Muscle of back (tissue), 11 donors: Measurements from ENCODE around the gene SFT2D1. TPM values are rescaled to one million over a fixed set of nuclear protein-coding genes. Genes with fewer than 3 reads are reported as not detected.

Source experiments
- DNase-seq, 3 donors: peaks; one replicate each; pipeline versions ENCODE4 v3.0.0 to v3.0.0-alpha.2; 2013
- polyA plus RNA-seq, 10 donors: library from polyadenylated mRNA; unstranded; fragments of 120-200 nt; gene quantifications; one replicate each; pipeline ENCODE4 v1.2.1, GENCODE V29; 2013; ENCODE audit not compliant: insufficient read length in 10 of 10

Gene SFT2D1
- polyA plus RNA-seq, 10 donors: 30.2 to 46.2 (median 36.5) TPM

DNA sequence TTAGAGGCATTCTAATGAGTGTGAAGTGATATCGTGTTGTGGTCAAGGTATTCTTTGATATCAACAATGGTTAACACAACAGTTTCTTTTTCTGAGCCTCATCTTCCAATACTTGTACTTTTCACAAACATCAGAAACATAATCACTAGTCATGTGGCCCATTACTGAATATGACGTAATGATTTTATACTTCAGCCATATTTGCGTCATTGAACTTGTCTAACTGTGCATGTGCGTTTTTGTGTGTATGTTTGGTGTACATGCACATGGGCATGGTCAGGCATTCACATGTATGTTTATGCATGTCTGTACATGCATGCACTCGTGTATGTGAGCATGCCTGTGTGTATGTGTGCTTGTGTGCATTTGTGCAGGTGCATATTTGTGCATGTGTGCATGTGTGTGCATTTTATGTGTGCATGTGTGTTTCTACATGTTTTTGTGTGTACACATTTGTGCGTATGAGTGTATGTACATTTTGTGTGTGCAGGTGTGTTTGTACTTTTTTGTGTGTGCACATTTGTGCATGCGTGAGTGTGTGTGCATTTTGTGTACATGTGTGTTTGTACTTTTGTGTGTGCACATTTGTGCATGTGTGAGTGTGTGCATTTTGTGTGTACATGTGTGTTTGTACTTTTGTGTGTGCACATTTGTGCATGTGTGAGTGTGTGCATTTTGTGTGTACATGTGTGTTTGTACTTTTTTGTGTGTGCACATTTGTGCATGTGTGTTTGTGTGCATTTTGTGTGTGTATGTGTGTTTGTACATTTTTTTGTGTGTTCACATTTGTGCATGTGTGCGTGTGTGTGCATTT is 63.6 kb downstream of the SFT2D1 start:
- DNase-seq: no peak

DNA sequence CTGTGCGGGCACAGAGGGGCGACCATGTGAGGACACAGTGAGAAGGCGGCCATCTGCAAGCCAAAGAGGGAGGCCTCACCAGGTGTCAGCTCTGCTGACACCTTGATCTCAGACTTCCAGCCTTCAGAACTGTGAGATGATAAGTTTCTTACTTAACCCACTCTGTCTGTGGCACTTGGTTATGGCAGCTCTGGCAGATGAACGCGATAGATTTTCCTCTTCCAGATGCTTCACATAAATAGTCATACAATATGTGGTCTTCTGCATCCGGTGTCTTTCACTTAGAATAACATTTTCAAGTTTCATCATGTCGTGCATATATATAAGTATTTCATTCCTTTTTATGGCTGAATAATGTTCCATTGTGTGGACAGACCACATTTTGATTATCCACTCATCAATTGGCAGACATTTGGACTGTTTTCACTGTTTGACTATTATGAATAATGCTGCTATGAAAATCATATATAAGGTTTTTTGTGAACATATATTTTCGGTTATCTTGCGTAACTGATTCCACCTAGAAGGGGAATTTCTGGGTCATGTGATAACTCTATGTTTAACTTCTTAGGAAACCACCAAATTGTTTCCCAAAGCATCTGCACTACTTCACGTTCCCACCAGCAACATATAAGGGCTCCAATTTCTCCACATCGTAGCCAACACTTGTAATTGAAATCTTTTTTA is 64.3 kb downstream of the SFT2D1 start:
- DNase-seq: no peak

DNA sequence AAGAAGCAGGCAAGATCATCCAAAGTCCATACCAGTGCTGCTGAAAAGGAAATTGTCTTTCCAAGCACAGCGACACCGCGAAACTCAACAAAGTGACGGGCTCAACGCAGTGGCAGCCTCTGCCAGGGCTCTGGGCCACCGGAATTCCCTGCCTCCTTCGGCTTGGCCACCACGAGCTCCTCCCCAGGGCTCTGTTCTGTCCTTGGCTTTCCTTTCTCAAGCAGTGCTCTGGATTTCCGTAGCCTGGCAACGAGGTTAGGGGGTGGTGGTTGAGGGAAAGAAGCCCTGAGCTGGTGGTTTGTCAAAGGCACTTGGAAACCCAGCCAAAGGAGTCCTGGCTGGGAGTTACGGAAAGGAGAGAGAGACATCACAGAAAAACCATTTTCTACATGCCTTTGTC is 65.3 kb downstream of the SFT2D1 start:
- DNase-seq: no peak

DNA sequence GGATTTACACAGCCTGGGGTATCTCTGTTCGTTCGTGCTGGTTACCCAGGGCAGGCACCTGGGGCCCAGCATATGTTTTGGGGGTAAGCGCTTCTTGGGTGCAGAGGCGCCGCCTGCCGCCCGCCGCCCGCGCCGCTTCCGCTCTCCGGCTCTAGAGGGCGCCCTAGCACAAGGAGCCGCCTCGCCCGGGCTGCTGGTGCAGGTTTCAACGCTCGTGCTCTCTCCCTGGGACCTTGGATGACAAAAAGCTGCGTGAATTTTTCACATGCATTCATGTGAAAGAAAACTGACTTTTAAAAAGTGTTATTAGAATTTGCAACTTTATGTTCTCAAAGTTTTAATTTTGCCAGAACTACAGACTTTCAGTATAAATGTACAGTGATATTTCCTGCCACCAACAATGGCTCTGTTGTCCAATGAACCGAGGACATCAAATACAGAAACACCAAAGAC is 66.6 kb downstream of the SFT2D1 start:
- DNase-seq: peak; percentile 30 to 75 (median 53)

DNA sequence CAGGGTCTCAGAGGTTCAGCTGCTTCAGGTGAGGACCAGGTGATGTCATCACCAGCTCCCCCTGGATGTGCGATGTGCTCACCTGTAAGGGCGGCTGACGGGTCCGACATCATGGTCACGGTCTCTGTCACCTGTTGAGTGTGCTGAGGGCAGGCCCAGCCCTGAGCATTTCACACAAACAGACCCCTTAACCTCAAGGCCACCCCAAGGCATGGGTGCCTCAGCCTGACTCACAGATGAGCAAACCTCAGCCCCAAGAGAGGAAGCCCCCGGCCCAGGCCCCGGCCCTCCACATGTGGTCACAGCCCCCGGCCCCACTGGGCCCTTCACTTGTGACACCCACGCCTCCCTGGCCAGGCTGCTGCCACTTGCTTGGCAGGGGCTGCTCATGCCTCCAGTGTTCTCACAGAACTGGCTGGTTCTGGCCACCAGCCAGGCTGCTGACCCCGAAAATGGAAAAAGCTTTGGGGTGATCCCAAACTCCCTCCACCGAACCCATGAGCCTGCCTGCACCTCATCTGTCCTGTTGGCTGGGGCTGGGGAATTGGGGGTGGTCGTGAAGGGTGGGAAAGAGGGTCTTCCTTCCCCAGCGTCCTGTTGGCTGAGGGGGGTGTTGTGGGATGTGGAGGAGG is 67.5 kb downstream of the SFT2D1 start:
- DNase-seq: no peak

DNA sequence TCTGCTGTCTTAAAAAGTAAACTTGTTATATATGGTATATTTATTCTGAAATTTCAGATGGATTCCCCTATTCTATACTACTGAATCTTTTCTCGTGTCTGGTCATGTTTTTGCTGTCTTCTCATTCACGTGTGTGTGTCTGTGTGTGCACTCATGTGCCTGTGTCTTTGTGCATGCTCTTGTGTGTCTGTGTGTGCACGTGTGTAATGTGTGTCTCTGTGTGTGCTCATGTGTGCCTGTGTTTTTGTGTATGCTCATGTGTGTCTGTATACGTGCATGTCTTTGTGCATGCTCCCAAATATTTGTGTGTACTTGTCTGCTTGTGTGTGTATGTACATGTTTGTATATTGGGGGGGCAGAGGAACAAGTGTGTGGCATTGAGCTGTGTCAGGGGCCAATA is 68.2 kb downstream of the SFT2D1 start:
- DNase-seq: no peak

DNA sequence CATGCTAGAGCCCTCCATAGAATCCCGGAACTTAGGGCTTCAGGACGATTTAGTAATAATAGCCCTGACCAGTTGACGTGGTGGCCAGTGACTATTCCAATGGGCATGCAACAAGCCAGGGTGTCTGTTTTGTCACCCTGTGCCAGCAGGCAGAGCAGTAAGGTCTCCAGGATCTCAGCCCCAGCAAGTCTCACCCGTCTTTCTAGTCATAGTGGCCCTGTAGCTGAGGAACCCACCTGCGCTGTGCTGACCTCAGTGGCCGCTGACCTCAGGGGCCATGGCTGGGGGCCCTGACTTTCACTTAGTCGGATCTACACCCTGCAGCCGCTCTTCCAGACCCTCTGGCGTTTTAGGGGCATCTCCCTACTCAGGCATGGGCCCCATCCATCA is 71.0 kb downstream of the SFT2D1 start:
- DNase-seq: no peak

DNA sequence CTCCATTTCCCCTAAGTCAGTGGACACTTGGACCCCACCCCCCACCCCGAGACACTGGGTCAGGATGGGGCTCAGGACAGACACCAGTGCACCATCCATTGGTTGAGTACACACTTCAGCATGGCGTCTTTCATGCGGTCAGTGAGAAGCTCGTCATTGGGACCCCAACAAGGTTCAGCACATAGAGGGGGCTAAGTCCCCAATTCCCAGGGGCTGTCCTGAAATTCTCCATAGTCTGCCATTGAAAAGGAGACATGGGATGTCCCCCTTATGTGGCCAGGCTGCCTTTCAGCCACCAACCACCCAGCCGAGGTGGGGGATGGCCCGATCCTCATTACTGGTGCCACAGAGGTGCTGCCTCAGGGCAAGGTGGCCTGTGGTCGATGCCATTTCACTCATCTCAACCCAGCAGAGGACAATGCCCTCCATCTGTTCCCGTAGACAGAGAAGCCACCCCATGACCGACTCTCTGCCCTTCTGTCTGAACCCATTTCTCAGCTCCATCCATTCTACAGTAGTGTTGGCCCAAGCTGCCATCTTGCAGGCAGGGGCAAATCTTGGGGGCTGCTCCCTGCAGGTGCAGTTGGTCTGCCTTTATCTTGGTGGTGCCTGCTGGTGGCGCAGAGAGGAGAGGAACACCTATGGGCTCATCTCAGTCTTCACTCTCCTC is 71.5 kb downstream of the SFT2D1 start:
- DNase-seq: no peak

Other genes with a start within 250 kb of the SFT2D1 start
- gene TBXT, start 174.7 kb downstream of the SFT2D1 start, polyA plus RNA-seq: under 1 TPM in 1 of 10 donors, not detected in 9; 0.17 TPM
- 1 to 10 TPM in 1 of 10 donors, under 1 TPM in 9; 0.38 to 1.0 (median 0.70) TPM for gene PRR18, start 34.2 kb downstream of the SFT2D1 start, polyA plus RNA-seq
- 10 to 100 TPM; 62.7 to 92.1 (median 76.0) TPM for gene MPC1, start 40.4 kb upstream of the SFT2D1 start, polyA plus RNA-seq
- under 1 TPM in 6 of 10 donors, not detected in 4; 0.09 to 0.73 (median 0.20) TPM for gene RAMACL, start 244.1 kb upstream of the SFT2D1 start, polyA plus RNA-seq